Neural progenitor cell (in vitro differentiated cells): ENCODE results near the gene TEX2. TPM values are rescaled to one million over a fixed set of nuclear protein-coding genes. Genes with fewer than 3 reads are reported as not detected.
"Not testable (repeated sequence)": the region's sequence is repeated elsewhere in the genome, so short reads cannot be mapped to it uniquely, and the experiment has no call there.

Experiments
- DNase-seq: peaks from one replicate; pipeline ENCODE4 v3.0.0-alpha.2; 2016; ENCODE audit warnings: low spot score
- H2AFZ ChIP-seq: fragments of 200-600 bp; sonication (generic); replicated peaks from 2 replicates; pipeline ENCODE4 v1.6.1; 2016; ENCODE audit warnings: antibody characterized with exemption
- H3F3A ChIP-seq: fragments of 200-600 bp; sonication (generic); 2 replicates; pipeline ENCODE4 v1.6.1; 2016; ENCODE audit warnings: antibody characterized with exemption, low read depth
- H3K27ac ChIP-seq: fragments of 200-600 bp; sonication (generic); 2 replicates; pipeline ENCODE4 v1.5.1; 2016; ENCODE audit warnings: mild to moderate bottlenecking
- H3K27me3 ChIP-seq: fragments of 200-600 bp; sonication (generic); 2 replicates; pipeline ENCODE4 v1.6.1; 2016; ENCODE audit warnings: mild to moderate bottlenecking, moderate library complexity
- H3K36me3 ChIP-seq: fragments of 200-600 bp; sonication (generic); 2 replicates; pipeline ENCODE4 v1.5.1; 2016
- H3K4me1 ChIP-seq: fragments of 200-600 bp; sonication (generic); 2 replicates; pipeline ENCODE4 v1.6.1; 2016; ENCODE audit warnings: mixed run types
- H3K4me2 ChIP-seq: fragments of 200-600 bp; sonication (generic); 2 replicates; pipeline ENCODE4 v1.6.1; 2016
- H3K4me3 ChIP-seq: fragments of 200-600 bp; sonication (generic); 2 replicates; pipeline ENCODE4 v1.5.1; 2016
- H3K79me2 ChIP-seq: fragments of 200-600 bp; sonication (generic); 2 replicates; pipeline ENCODE4 v1.6.1; 2016; ENCODE audit warnings: low read depth
- H3K9ac ChIP-seq: fragments of 200-600 bp; sonication (generic); 2 replicates; pipeline ENCODE4 v1.6.1; 2016
- H3K9me3 ChIP-seq: fragments of 200-600 bp; sonication (generic); 2 replicates; pipeline ENCODE4 v1.5.1; 2016; ENCODE audit warnings: low read depth
- H4K20me1 ChIP-seq: fragments of 200-600 bp; sonication (generic); 2 replicates; pipeline ENCODE4 v1.6.1; 2016; ENCODE audit warnings: low read depth
- H3K27ac Mint-ChIP-seq: 3 replicates; pipeline ENCODE4 v1.8.0; 2021; ENCODE audit warnings: mixed read lengths
- H3K27me3 Mint-ChIP-seq: 2 replicates; pipeline ENCODE4 v1.8.0; 2022; ENCODE audit warnings: low read depth, mild to moderate bottlenecking, inconsistent platforms, moderate library complexity, mixed read lengths; ENCODE audit not compliant: insufficient read depth
- H3K36me3 Mint-ChIP-seq: 3 replicates; pipeline ENCODE4 v1.8.0; 2021; ENCODE audit warnings: mixed read lengths
- H3K4me1 Mint-ChIP-seq: 3 replicates; pipeline ENCODE4 v1.8.0; 2021; ENCODE audit warnings: mixed read lengths
- H3K4me3 Mint-ChIP-seq: 3 replicates; pipeline ENCODE4 v1.8.0; 2021; ENCODE audit warnings: mild to moderate bottlenecking, moderate library complexity, mixed read lengths
- H3K9me3 Mint-ChIP-seq: 3 replicates; pipeline ENCODE4 v1.8.0; 2020; ENCODE audit warnings: mixed read lengths
- EZH2 ChIP-seq: fragments of 200-600 bp; sonication (generic); IDR thresholded peaks from 2 replicates; pipeline ENCODE4 v1.6.1; 2017; ENCODE audit warnings: antibody characterized with exemption, mild to moderate bottlenecking, moderate library complexity
- EZH2phosphoT487 ChIP-seq: fragments of 200-600 bp; sonication (generic); IDR thresholded peaks from 2 replicates; pipeline ENCODE4 v1.6.1; 2017; ENCODE audit warnings: antibody characterized with exemption
- total RNA-seq: library from RNA; depleted of rRNA; stranded (reverse); fragments of >200 nt; gene quantifications from 2 replicates; pipeline ENCODE4 v1.2.3, GENCODE V29; 2015; ENCODE audit warnings: low replicate concordance
- TF ChIP-seq, protein P1 (sequence below): fragments of 200-600 bp; sonication (generic); IDR thresholded peaks from 2 replicates; pipeline ENCODE4 v1.5.1; 2017; ENCODE audit warnings: antibody characterized with exemption, mild to moderate bottlenecking

The TEX2 gene
- total RNA-seq, 1 donor from 2014 or later = 10.6 TPM

DNA sequence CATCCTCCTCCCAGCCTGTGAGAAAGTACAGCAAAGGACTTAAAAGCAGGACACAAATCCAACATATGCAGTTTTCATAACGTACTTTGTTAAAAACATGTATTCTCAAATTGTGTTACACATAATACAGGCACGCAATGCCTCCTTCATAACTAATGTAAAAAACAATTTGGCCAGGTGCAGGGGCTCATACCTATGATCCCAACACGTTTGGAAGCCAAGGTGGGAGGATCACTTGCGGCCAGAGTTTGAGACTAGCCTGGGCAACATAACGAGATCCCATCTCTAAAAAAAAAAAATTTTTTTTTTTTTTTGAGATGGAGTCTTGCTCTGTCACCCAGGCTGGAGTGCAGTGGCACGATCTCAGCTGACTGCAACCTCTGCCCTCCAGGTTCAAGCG lies 20.4 kb downstream of the TEX2 start:
- peaks cover 39% of the 10 kb centered on the region for H3K4me1 ChIP-seq
- H3K36me3 ChIP-seq = no peaks in the 10 kb centered on the region
- H3K36me3 Mint-ChIP-seq = no peaks in the 10 kb centered on the region
- peaks cover 29% of the 10 kb centered on the region for H3K4me1 Mint-ChIP-seq
- no peak overlapping the region for H3K4me2 ChIP-seq
- H3K27me3 ChIP-seq = no peaks in the 10 kb centered on the region
- no peak overlapping the region for H3K4me3 ChIP-seq
- TF ChIP-seq, protein P1, sequence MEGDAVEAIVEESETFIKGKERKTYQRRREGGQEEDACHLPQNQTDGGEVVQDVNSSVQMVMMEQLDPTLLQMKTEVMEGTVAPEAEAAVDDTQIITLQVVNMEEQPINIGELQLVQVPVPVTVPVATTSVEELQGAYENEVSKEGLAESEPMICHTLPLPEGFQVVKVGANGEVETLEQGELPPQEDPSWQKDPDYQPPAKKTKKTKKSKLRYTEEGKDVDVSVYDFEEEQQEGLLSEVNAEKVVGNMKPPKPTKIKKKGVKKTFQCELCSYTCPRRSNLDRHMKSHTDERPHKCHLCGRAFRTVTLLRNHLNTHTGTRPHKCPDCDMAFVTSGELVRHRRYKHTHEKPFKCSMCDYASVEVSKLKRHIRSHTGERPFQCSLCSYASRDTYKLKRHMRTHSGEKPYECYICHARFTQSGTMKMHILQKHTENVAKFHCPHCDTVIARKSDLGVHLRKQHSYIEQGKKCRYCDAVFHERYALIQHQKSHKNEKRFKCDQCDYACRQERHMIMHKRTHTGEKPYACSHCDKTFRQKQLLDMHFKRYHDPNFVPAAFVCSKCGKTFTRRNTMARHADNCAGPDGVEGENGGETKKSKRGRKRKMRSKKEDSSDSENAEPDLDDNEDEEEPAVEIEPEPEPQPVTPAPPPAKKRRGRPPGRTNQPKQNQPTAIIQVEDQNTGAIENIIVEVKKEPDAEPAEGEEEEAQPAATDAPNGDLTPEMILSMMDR = no peak
- TF ChIP-seq EZH2phosphoT487 = no peak
- TF ChIP-seq EZH2 = no peak
- no peak overlapping the region for H3K4me3 Mint-ChIP-seq
- H3K9me3 ChIP-seq = no peaks in the 10 kb centered on the region
- no peak overlapping the region for H3K27ac Mint-ChIP-seq
- H3K9ac ChIP-seq = no peak overlapping the region
- H3K27me3 Mint-ChIP-seq = no peaks in the 10 kb centered on the region
- no peaks in the 10 kb centered on the region for H4K20me1 ChIP-seq
- H3K9me3 Mint-ChIP-seq = no peaks in the 10 kb centered on the region
- no peak overlapping the region for H2AFZ ChIP-seq
- no peak for DNase-seq
- H3F3A ChIP-seq = no peaks in the 10 kb centered on the region
- peaks cover 78% of the 10 kb centered on the region for H3K79me2 ChIP-seq
- H3K27ac ChIP-seq = no peak overlapping the region

DNA sequence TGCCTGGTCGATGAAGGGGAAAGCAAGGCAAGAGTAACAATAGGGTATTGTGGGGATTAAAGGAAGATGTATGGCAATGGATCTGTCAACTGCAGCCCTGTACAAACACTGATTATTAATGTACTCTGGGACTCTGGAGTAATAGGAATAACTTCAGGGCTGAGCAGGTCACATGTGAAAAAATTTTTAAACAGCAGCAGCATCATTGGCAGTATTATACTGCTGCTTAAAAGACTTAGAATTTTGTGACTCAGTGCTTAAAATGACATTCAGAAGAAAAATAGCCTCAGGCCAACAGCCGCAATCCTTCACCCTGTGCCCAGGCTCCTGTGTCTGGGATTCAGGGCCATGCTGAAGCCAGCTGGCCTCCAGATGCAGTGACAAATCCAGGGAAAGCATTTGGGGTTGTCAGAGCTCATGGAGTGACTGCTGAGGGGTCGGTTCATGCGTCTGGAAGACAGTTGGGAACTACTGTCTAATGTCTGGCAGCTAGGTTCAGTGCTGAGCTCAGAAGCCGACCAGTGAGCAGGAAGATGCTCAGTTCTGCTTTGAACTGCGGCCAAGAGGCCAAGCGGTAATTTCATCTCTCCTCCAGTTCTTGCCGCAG lies 22.2 kb downstream of the TEX2 start:
- Histone ChIP-seq H4K20me1 (no peaks in the 10 kb centered on the region), H3K4me2 (no peak overlapping the region)

DNA sequence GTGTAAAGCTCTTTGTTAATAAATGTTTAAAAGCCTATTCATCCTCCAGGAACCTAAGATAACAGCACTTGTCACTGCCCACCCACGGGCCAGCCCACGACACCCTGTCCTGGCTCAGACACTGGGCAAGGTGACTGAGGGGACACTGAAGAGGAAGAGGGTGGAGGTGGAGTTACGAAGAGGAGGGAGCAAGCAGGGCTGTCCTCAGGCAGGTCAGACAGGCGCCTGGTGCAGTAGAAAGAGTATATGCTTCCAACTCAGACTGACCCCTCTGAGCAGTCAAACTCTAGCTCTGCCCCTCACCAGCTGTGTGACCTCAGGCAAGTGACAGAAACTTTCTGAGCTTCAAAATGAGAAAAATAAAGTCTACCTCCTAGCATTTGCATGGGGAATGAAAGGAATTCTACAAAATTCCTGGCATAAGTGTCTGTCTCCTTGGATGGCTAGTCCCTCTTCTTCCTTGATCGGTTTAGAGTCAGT lies 22.8 kb downstream of the TEX2 start:
- H3K36me3 Mint-ChIP-seq = no peaks in the 10 kb centered on the region
- H3K4me2 ChIP-seq = no peak overlapping the region
- no peak for TF ChIP-seq EZH2
- TF ChIP-seq, protein P1 = peak; percentile 15

More for the DNA sequence above, 22.2 kb downstream of the TEX2 start:
- Histone ChIP-seq H3K4me3 (no peak overlapping the region), H3K79me2 (peaks cover 83% of the 10 kb centered on the region), H3K4me1 (peaks cover 48% of the 10 kb centered on the region), H2AFZ (no peak overlapping the region), H3F3A (peaks cover 6% of the 10 kb centered on the region), H3K9me3 (no peaks in the 10 kb centered on the region), H3K36me3 (no peaks in the 10 kb centered on the region), H3K27me3 (no peaks in the 10 kb centered on the region), H3K27ac (no peak overlapping the region), H3K9ac (no peak overlapping the region)
- no peaks in the 10 kb centered on the region for H3K27me3 Mint-ChIP-seq
- H3K27ac Mint-ChIP-seq = no peak overlapping the region
- peak; percentile 17 for DNase-seq
- no peak overlapping the region for H3K4me3 Mint-ChIP-seq
- no peaks in the 10 kb centered on the region for H3K36me3 Mint-ChIP-seq
- H3K9me3 Mint-ChIP-seq = no peaks in the 10 kb centered on the region
- no peak for TF ChIP-seq EZH2phosphoT487
- TF ChIP-seq, protein P1 = no peak
- TF ChIP-seq EZH2 = no peak
- peaks cover 38% of the 10 kb centered on the region for H3K4me1 Mint-ChIP-seq

DNA sequence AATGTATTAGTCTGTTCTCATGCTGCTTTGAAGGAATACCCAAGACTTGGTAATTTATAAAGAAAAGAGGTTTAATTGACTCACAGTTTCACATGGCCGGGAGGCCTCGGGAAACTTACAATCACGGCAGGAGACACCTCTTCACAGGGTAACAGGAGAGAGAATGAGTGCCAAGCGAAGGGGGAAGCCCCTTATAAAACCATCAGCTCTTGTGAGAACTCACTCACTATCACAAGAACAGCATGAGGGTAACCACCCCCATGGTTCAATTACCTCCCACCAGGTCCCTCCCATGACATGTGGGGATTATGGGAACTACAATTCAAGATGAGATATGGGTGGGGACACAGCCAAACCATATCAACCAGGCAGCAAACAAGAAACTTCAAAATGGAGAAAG lies 24.6 kb downstream of the TEX2 start:
- H3K9ac ChIP-seq, H4K20me1 ChIP-seq, H3K9me3 ChIP-seq, H2AFZ ChIP-seq, H3F3A ChIP-seq, H3K27me3 ChIP-seq, H3K4me3 Mint-ChIP-seq, H3K27ac Mint-ChIP-seq, DNase-seq, H3K27ac ChIP-seq, H3K36me3 ChIP-seq, H3K27me3 Mint-ChIP-seq, H3K4me3 ChIP-seq, H3K9me3 Mint-ChIP-seq, H3K36me3 Mint-ChIP-seq: not testable (repeated sequence)
- Histone ChIP-seq H3K4me2 (peak overlapping the region; percentile 19), H3K79me2 (peaks cover 73% of the 10 kb centered on the region), H3K4me1 (peaks cover 45% of the 10 kb centered on the region)
- peaks cover 32% of the 10 kb centered on the region for H3K4me1 Mint-ChIP-seq

More for the DNA sequence above, 22.8 kb downstream of the TEX2 start:
- Mint-ChIP-seq H3K27me3 (no peaks in the 10 kb centered on the region), H3K4me1 (peaks cover 38% of the 10 kb centered on the region), H3K9me3 (no peaks in the 10 kb centered on the region), H3K27ac (peak overlapping the region; percentile 64), H3K4me3 (no peak overlapping the region)
- peaks cover 6% of the 10 kb centered on the region for H3F3A ChIP-seq
- H3K4me3 ChIP-seq = no peak overlapping the region
- no peak overlapping the region for H3K27ac ChIP-seq
- no peaks in the 10 kb centered on the region for H3K27me3 ChIP-seq
- no peaks in the 10 kb centered on the region for H3K9me3 ChIP-seq
- H3K9ac ChIP-seq = no peak overlapping the region
- peak; percentile 49 for DNase-seq
- H3K36me3 ChIP-seq = no peaks in the 10 kb centered on the region
- no peaks in the 10 kb centered on the region for H4K20me1 ChIP-seq
- H2AFZ ChIP-seq = no peak overlapping the region
- H3K4me1 ChIP-seq = peaks cover 48% of the 10 kb centered on the region
- H3K79me2 ChIP-seq = peaks cover 81% of the 10 kb centered on the region
